ENCODE results near the gene APRT.
A peak's percentile ranks its signal among the peaks of the same experiment; 100 is the strongest.

APRT gene

DNA sequence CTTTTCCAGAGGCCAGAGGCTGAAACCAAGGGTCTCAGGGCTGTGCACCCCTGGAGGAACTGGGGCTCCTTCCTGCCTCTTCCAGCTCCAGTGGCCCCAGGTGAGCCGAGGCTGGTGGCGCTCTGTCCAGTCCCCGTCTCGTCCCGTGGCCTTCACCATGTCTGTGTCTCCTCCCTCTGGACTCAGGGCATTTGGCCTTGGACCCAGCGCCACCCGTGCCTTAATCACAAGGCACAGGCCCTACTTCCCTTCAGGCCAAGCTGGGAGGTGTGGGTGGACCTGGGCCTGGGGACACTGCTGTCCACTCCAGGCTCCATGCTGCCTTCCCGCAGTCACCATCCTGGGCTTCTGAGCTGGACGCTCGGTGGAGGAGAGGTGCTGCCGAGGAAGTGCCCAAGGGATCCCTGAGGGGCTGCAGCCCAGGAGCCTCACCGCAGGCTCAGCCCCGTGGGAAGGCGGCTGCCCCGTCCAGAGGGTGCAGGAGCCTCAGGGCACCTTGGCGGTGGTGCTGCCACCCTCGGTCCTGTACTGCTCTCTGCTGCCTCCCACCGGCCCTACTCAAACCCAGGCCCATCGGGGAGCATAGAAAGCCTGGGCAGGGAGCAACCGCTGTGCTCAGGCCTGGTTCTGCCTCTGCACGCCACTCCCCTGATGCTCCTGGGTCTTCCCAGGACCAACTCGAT, 9.6 kb upstream of the APRT start:
- DNase-seq, result no peak

DNA sequence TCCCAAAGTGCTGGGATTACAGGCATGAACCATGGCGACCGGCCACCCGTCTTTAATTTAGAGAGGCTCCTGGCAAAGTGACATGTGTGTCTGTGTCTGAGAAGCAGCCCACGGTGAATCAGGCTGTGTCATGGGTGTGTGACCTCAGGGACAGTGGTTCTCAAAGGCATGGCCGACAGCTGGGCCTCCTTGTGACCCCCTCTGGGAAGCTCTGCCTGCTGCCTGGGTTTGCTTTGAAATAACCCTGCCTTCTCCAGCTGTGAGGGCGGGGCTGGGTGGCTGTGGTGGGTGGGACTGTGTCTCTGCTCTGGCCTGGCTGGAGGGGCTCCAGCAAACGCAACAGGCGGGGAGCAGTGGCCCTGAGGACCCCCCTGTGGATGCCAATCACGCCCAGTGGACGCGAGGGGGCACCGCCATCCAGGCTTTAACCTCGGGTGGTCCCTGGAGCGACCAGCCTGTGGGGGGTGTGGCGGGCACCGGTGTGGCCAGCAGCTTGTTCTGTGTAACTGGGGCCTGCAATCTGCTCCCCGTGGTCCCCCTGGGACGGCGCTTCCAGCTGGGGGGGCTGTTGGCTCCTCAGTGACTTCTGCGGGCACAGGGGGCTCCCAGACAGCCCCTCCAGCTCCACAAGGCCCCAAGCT, 8.8 kb upstream of the APRT start:
- DNase-seq, result no peak

DNA sequence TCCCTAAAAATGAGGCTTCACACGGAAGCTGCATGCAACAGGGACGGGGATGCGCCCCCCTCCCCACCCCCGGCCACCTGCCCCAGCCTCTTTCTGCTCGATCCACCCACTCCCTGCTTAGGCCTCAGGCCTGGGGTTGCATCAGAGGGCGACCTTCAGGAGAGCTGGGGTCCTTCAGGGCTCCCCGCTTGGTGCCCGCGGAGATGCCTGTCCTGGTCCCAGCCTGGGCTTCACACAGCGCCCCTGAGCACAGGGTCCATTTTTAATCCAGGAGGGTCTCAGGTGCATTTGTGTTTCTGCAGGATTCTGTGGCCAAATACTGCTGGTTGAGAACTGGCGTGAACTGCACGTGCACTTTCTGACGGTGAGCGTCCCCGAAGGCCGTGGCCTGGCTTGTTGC, 7.4 kb upstream of the APRT start:
- DNase-seq, result no peak

DNA sequence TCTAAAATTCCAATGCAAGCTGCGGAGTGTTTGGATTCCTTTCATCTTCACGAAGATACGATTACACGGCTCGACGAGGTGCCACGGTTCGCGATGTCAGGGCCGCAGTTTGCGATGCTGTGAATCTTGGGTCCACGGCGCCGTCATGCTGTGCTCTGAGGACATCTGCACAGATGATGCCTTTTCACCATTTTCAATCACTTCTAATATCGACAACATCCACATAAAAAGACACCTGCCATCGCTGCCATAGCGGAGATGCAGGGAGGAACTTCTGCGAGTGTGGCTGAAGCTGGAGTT, 6.8 kb upstream of the APRT start:
- no peak for DNase-seq

DNA sequence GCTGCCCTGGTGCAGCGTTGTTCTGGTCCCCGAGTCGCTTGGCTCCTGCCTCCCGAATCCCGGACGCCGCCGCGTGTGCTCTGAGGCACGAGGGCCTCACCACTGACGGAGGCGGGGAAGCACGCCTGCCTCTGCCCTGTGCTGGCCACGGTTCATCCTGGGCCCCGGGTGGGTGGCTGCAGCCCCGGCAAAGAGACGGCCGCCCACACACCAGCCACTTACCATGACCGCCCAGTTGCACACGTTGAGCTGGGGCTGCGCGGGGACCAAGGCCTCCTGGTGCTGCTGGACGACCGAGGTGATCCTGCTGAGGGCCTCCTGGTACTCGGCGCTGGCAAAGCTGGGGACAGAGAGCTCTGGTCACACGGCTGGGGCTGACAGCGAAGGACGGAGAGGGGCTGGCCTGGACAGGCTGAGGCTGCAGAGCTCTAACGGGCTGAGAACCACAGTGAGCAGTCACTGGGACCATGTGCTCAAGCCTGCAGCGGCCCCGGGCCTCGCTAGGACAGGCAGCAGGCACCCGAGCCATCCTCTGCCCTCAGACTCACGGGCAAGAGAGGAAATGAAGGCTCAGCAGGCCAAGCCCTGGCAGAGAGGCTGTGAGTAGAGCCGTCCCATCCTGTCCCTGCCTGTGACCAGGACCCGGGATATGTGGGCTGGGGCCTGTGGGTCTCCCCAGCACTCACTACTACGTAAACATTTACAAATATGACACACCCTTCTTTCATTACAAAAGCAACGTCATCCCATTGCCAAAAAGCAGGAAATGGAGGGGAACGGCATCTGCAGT, 6.3 kb upstream of the APRT start:
- no peak for DNase-seq

DNA sequence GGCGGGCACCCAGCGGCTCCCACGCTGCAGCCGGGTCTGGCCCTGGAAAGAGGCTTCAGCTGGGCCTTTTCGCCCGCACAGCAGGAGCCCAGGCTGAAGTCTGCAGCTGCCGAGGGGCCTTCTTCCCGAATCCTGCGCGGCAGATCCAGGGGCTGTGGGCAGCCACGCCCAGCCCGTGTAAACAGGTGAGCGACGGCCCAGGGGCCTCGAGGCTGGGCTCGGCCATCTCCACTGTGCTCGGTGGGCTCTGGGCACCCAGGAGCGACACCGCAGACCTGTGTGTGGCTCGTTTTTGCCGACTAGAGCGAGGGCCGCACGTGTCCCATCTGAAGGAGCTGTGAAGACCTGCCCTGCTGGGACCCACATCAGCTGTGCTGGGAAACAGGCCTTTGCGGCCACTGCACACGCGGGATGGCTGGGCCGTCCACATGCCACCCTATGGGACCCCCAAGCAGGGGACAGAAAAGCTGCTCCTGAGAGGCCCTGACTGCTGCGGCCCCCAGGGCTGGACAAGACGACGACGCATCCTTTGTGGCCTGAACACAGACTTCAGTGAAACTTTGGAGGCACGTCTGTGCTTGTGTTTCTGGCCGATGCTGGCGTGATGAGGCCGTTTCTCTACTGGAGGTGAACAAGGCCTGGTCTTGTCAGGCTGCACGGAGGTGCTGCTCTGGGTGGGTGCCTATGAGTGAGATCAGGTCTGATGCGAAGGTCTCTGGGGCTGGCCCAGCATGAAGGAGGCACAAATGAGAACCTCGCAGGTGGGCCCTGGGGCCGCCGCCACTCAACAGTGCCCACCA, 5.2 kb upstream of the APRT start:
- DNase-seq, result no peak

DNA sequence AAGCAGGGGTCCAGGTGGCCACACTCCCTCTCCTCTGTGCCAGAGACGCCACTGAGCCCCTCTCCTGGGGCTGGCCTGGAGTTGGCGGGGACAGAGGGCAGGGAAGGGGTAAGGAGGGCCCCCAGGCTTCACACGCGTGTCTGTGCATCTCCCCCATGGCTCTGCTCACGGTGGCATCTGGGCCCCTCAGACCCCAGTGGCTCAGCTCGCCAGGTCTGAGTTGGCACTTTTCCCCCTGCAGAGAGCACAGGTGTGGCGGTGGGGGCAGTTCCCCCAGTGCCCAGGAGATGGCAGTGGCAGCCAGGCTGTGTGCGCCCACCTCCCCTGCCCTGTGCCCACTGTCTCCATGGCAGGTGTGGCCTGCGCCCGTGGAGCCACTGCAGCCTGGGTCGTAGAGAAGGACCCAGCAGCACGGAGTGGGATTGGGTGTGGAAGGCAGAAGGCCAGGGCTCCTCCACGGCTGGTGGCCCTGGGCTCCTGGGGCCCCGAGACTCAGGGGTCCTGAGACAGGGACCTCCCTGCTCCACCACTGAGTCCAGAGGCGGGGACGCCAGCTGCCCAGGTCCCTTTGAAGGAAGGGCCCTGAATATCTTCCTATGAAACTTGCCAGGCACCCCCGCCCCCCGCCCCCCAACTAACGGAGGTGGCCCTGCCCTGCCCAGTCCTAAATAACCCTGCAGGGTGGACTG, 4.3 kb upstream of the APRT start:
- DNase-seq, result peak; percentile 58

DNA sequence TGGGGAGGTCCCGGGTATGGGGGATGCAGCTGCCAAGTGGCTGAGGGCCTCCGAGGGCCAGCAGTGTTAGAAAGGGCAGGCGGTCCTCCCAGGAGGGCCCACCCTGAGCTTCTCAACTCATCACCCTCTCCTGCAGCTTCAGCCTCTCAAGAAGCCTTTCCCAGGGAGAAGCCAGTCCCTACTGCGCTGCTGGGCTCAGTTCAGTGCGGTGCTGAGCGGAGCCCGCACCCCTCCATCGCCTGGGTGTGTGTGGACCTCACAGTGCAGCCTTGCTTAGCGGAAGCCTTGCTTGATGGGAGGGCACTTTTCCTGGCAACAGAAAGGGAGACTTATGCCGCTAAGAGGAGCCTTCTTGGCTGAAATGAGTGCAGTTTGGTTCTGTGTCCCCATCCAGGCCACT, 3.5 kb upstream of the APRT start:
- DNase-seq, result no peak

DNA sequence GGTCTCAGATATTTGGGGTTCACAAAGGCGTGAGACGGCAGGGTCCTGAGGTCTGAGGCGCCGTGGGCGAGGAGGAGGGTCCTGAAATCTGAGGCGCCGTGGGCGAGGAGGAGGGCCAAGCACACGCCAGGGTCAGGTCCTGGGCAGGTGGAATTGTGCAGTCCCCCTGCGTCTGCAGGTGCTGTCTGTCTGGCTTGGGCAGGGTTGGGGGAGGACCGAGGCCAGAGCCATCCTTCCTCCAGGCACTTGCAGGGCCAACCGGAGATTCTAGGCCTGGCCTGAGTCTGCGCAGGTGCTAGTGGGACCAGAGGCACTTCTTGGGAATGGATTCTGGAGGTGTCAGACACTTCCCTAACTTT, 2.4 kb upstream of the APRT start:
- no peak for DNase-seq

DNA sequence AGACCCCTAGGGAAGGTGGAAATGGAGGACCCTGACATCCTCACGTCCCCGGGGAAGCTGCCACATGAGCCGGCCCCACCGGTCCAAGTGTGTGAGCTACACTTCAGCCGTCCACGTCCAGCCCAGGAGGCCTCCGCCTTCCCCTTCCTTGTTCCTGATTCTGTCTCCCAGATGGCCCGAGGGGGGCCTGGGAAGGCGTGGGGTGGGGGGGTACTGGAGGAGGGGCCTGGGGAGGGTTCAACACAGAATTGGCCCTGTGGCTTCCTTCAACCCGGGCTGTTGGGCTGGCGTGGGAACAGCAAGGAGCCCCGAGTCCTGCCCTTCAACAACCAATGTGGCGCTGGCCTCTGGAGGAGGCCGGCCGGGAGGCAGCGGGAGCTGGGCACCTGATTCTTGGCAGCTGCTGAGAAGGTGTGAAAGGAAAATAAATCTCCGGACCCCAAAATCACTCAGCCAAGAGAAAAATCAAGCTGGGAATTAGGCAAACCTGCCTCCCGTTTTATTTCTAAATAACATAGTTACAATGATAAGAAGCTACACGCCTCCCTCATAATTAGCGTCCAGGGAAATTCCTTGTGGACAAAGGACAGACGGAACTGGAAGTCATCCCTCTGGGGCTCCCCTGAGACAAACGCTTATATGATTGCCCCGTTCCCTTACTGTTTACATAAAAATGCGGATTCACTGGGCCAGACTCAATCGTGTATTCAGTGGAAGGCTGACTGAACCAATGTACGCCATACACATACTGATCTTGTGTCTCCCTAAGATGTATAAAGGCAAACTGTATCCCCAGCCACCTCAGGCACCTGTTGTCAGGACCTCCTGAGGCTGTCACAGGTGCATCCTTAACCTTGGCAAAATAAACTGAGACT, 1.8 kb upstream of the APRT start:
- DNase-seq, result no peak

DNA sequence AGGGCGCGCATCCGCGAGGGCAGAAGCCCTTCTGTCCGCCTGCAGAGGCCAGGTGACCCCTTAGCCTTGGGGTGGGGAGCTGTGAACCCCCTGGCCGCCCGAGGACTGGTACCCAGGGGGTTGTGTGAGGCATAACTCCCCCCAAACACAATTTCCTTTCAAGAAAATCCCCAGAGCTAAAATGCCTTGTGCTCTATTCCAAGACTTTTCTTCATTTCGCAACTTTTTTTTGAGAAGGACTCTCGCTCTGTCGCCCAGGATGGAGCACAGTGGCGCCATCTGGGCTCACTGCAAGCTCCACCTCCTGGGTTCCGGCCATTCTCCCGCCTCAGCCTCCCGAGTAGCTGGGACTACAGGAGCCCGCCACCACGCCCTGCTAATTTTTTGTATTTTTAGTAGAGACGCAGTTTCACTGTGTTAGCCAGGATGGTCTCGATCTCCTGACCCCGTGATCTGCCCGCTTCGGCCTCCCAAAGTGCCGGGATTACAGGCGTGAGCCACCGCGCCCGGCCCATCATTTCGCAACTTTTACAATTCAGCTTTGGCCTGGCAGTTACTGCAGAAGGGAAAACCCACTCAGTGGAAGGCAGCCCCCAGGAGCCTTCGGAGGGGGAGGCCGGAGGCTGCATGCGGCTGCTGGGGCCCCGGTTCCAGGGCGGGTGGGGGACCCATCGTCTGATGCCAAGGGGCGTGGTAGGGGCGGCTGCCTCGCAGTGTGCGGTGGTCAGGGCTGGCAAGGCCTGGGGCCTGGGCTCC, 963 bp upstream of the APRT start:
- no peak for DNase-seq

DNA sequence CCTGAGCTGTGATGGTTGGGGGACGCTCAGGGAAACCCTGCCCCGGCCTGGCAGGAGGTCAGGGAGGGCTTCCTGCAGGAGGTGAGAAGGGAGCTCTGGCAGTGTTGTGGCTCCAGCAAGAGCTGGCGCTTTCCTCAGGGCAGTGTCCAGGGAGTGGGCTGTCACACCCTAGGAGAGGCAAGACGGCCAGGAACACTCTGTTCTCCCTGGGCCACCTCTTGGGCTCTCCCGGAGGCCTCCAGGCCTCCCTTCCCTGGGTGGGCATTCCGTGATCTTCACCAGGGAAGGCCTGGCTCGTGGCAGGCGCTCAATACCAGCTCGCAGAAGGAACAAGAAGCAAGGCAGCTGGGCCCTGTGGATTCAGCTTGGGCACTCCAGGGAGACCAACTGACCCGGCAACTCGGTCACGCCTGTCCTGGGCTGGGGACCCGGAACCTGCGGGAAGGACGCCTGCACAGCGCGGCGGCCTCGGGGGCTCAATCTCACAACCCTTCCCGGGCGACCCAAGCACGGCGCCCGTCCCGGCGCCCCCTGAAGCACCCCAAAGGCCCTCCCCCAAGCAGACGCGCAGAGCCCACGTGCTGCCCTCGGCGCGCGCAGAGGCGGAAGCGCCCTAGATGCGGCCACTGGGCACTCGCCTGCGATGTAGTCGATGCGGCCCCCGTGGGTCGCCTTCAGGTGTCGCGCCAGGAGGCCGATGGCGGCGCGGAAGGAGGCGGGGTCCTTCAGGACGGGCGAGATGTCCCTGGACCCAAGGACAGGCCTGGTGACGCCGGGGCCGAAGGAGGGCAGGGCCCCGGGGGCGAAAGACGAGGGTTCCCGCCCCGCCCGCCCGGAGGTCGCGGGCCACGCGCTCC, 588 bp downstream of the APRT start:
- DNase-seq, result peak; percentile 84

DNA sequence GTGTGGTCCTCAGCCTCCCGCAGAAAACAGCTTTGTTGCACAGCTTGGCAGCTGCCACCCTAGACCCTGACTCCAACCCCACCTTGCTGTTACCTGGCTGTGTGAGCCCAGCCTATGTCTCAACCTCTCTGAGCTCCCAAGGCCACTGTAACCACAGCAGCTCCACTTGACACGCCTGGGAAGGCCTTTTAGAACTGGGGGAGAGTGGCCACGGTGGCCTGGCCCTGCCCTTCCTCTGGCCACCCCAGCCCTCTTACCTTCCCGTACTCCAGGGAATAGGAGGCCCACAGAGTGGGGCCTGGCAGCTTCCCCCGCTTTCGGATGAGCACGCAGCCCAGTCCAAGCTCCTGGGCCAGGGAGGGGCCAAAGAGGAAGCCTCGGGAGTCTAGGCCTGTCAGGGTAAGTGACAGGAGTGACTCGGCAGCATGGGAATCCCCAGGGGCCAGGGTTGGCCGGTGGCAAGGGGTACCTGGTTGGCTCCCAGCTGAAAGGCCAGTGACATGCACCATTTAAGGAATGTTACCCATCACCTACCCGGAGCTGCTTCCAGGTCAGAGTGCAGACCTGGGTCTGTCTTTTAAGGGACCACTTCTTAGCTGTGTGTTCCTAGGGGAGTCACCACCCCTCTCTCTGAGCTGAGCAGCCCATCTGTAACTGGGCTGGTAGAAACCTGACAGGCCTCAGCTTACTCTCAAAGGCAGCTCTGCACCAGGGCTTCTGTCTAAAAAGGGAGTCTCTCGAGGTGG, 1.4 kb downstream of the APRT start:
- no peak for DNase-seq

DNA sequence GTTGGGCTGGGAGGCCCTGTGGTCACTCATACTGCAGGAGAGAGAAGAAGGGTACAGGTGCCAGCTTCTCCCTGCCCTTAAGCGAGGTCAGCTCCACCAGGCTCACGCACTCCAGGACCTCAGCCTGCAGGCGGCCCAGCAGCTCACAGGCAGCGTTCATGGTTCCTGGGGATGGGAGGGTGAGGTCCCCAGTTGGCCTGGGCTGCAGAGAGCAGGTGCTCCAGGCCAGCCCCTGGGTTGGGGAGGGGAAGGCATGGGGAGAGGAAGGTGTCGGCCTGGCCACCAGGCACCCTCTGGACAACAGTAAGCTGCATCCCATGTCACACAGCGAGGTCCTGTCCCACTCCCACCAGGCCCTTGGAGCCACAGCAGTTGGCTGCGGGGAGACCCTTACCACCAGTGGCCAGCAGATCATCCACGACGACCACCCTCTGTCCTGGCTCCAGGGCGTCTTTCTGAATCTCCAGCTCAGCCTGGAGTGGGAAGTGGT, 2.0 kb downstream of the APRT start:
- DNase-seq, result no peak

DNA sequence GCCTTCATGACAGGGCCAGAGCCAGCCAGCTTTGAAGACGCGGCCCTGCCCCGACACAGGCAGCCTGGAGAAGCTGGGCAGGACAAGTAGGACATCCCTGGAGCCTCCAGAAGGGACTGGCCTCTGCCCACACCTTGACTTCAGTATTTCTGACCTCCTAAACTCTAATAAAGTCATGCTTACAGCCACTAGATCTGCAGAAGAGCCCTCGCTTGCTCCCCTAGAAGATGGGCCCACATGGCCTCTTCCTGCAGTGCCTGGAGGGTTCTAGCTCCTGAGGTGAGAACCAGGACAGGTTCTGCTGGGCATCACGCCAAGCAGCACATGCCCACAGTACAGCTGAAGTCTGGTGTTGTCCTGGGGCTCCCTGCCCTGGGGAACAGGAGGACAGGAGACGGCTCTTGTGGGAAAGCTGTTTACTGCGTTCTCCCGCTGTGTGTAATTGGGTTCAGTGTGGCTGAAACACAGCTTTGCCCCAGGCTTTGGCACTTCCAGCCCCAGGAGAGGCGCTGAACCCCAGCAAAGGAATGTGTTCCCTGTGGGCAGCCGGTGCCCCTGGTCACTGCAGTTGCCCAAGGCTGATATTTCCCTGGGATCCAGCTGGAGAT, 2.6 kb downstream of the APRT start:
- no peak for DNase-seq

DNA sequence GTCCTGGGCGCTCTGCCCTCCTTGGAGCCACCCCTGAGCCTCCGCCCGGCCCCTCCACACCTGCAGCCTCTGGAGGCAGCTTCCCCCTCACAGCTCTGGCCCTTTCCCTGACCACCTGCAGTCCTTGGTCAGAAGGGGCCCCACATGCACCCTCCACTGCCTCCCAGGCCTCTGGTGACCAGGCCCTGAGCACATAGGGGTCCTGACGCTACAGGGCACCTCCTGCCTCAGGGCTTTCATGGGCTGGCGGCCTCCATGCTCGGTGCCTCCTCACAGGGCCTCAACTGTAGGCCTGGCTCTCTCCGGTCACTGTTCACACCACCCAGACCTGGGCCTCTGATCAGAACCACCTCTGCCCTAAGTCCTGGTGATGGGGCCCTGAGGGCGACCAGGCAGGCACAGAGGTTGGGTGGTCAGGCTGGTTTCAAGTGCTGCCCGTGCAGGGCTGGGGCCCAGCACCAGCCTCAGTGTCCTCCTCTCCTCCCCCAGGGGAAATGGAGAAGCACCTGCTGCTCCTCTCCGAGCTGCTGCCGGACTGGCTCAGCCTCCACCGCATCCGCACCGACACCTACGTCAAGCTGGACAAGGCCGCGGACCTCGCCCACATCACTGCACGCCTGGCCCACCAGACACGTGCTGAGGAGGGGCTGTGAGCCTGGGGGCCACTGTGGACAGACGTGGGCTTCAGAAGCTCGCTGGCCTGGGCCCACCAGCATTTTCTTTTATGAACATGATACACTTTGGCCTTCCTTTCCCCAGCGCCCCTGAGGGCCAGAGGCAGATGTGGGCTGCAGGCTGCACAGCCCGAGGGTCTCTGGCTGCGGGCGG, 3.9 kb downstream of the APRT start:
- DNase-seq, result no peak

DNA sequence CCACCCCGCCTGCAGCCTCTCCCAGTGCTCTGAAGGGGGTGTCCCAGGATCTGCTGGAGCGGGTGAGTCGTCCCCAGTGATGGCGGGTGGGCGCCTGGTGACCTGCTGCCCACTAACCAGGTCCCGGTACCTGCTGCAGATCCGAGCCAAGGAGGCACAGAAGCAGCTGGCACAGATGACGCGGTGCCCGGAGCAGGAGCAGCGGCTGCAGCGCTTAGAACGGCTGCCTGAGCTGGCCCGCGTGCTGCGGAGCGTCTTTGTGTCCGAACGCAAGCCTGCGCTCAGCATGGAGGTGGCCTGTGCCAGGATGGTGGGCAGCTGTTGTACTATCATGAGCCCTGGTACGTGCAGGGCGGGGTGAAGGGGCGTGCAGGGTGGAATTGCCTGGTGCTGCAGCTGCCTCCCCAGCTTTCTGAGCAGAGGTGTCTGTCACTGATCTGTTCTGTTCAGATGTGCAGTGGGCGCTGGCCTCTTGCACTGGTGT, 4.5 kb downstream of the APRT start:
- no peak for DNase-seq

Data from COR-L47 (cell line).